UCSD-AML1 (cell line): ENCODE data around the gene ACLY.
"Not testable (repeated sequence)": the region's sequence is repeated elsewhere in the genome, so short reads cannot be mapped to it uniquely, and the experiment has no call there.

Experiments used
- DNase-seq: peaks from one replicate; lab custom pipeline; 2025; ENCODE audit not compliant: unreplicated experiment; lab: John Stamatoyannopoulos, UW

Gene ACLY

DNA sequence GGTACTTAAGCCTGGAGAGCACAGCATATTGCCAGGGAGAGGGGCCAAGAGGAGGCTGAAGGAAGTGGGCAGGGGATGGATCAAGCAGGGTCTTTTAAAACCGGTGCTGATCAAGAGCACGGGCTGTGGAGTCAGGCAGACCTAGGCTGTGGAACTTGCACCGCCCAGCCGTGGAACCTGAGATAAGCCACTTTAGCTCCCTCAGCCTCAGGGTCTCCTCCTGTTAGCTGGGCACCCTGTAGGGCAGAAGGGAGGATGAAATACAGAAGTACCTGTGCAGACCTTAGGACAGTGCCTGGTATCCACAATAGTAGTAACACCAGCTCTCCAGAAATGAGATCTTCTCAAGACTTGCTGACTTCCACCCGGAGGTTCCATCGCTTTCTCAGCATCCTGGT, 20.9 kb upstream of the ACLY start:
- no peak for DNase-seq

DNA sequence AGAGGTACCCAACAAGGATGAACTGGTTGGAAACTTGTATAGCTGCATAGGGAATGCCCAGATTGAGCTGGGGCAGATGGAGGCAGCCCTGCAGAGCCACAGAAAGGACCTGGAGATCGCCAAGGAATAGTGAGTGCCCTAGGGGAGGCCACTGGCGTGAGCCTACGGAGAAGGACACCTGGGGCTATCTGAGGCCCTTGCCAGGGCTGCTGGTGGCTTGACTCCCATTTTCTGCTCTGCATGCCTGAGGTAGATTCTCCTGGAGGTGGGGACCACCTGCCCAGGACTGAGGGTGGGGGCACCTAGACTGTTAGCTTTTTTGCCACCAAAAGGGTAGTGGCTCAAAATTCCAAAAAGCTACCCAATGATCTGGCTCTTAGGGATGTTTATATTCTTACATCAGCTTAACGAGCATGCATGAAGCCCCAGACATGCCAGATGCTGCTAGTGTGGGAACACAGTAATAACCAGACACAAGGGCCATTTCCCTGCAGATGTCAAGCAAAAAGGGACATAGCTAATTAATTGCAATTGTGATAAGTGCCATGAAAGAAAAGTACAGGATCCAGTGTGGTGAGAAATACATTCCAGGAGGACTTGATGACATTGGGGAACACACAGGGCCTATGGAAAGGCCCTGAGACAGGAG, 20.4 kb upstream of the ACLY start:
- DNase-seq = no peak

DNA sequence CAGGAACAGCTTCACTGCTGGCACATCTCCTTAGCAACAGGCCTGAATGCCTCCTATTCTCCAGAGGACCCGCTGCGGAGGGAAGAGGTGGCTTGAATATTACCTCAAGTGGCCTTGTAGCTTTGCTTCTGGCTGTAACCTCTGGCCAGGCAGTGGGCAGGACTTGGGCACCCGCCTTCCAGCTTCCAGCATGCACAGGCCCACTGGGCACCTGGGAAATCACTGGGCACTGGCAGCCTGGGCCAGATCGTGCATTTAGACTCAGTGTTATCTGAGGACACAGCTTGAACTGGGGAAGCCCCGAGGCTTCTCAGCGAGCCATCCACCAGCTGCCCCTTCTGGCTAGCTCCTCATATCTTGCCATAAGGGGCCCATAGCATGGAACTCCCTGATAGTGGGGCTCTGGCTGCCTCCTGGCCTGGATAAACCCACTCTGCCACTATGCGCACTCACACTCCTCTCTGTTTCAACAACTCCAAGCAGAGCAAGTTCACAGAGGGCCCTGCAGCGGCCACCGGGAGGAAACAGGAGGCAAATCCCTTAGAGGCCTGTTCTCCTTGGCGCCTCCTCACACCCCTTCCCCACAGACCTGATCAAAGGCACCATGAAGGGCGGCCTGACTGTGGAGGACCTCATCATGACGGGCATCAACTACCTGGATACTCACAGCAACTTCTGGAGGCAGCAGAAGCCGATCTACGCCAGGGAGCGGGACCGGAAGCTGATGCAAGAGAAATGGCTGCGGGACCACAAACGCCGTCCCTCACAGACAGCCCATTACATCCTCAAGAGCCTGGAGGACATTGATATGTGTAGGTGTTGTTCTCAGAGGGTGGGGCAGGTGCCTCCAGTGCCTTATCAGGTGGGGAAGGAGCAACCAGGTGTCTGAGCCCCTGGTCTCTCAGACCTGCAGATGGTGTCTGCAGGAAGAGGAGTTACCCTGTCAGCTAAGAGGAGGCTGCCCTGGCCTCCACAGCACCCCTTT, 19.5 kb upstream of the ACLY start:
- DNase-seq = no peak

DNA sequence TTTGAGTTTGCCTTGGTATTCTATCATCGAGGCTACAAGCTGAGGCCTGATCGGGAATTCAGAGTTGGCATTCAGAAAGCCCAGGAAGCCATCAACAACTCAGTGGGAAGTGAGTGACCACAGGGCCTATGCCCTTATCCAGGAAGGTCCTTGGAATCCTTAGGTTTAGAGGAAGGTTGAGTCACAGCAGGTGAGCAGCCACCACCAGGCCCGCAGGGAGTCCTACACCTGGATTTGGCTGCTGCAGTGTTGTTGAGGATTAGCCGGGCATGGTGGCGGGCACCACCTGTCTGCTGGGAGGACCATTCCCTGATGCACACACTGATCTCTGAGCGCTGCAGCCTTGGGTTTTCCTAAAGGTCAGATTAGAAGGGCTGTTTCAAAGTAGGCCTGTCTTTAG, 16.9 kb upstream of the ACLY start:
- no peak for DNase-seq

DNA sequence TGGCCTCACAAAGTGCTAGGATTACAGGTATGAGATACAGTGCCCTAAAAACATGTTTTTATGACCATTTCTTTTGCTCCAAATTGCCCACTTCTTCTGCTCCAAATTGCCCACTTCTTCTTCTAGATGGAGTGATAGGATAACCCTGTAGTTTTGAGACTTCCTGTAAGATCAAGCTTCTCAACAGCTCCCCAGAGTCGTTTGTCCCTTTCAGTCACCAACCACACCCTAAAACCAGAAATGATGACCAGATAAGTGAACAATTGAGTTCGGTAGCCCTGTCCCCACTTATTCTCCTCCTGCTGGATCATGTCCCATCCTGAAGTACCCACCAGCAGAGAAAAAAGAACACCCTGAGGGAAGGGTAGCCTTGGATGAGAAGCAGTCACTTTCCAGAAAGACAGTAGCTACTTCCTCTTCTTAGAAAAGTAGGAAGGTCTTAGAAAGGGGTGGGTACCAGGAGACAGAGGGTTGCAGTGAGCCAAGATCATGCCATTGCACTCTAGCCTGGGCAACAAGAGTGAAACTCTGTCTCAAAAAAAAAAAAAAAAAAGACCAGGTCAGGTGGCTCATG, 14.2 kb upstream of the ACLY start:
- no peak for DNase-seq

DNA sequence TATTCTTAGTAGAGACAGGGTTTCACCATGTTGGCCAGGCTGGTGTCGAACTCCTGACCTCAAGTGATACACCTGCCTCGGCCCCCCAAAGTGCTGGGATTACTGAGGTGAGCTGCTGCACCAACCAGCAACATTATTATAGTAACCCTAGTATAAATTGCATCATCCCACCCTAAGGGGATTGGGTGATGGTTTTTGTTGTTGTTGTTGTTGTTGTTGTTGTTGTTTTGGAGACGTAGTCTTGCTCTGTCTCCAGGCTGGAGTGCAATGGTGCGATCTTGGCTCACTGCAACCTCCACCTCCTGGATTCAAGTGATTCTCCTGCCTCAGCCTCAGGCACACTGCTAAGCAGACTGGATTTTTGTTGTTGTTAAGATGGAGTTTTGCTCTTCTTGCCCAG, 13.0 kb upstream of the ACLY start:
- not testable (repeated sequence) for DNase-seq

DNA sequence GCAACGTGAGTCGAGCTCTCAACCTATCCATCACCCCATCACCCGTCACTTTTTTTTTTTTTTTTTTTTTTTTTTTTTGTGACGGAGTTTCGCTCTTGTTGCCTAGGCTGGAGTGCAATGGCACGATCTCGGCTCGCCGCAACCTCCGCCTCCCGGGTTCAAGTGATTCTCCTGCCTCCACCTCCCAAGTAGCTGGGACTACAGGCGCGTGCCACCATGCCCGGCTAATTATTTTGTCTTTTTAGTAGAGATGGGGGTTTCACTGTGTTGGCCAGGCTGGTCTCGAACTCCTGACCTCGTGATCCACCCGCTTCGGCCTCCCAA, 12.0 kb upstream of the ACLY start:
- not testable (repeated sequence) for DNase-seq

DNA sequence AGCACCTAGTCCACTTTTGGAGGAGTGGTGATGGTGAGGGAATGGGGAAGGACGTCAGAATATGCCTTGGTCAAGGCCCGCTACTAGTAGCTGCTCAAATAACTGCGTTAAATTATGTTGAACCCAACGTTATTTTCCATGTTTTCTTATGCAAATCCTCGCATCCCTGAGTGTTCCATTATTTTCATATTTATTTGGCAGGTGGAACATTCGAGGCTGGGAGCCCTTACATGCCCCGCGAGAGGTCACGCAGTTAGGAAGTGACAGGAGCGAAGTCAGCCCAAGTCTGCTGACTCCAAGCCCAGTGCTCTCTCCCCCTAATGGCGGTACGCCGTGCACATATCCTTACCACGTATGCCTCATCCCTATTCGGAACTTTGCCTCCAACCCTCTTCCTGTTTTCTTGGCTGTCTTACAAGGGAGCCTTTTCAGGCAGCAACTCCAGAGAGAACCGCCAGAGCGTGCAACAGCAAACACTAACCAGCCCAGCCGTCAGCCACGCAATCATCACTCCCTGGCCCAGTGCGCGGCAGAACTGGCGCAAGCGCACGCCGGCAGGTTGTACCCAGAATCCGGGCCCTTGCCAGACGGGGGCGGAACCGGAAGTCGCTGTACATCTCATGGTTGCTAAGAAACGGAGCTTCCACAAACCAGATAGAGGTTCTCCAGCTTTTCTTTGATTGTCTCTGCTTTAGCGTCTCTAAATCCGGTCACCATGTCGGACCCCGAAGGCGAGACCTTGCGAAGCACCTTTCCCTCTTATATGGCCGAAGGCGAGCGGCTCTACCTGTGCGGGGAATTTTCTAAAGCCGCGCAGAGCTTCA, 11.5 kb upstream of the ACLY start, which contains the start of gene ODAD4:
TSS of gene ODAD4 (plus strand) at position 609 of the 824 bp plus-strand sequence. CDS start at position 716, 107 bp downstream.
- peak; percentile 96 for DNase-seq

DNA sequence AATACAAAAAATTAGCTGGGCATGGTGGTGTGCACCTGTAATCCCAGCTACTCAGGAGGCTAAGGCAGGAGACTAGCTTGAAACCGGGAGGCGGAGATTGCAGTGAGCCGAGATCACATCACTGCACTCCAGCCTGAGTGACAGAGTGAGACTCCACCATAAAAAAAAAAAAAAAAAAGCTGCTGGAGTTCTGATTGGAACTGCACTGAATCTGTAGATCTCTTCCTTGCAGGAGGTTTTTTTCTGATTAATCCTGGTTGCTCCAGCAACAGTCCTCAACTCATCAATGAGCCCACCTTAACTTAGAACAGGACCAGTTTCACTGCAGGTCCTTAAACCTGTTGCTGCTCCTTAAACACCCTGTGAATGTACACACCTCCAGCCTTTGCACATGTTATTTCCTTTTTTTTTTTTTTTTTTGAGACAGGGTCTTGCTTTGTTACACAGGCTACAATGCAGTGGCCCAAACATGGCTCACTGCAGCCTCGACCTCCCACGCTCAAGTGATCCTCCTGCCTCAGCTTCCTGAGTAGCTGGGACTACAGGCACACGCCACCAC, 10.0 kb upstream of the ACLY start:
- DNase-seq = no peak

DNA sequence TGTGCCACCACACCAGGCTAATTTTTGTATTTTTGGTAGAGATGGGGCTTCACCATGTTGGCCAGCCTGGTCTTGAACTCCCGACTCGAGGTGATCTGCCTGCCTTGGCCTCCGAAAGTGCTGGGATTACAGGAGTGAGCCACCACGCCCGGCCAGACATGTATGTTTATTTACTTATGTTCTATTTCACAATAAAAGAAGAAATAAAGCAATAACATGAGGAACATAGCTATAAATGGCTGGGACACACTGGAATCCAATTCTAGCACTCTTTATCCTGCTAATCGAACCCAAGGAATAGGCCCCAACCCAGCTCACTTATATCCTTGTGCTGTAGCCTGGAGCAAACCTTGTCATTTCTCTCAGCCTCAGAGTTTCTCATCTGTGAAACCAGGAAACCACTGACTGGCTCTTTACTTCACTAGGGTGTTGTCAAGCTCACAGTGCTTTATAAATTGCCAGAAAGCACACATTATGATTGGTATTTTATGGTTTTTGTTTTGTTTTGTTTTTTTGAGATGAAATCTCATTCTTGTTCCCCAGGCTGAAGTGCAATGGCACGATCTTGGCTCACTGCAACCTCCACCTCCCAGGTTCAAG, 7.3 kb upstream of the ACLY start:
- no peak for DNase-seq

DNA sequence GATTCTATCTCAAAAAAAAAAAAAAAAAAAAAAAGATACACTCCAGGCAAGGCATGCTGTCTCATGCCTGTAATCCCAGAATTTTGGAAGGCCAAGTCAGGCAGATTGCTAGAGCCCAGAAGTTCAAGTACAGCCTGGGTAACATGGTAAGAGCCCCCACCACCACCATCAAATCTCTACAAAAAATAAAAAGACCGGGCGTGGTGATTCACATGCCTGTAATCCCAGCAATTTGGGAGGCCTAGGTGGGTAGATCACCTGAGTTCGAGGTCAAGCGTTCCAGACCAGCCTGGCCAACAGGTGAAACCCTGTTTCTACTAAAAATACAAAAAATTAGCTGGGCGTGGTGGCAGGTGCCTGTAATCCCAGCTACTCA, 1.8 kb upstream of the ACLY start:
- no peak for DNase-seq

DNA sequence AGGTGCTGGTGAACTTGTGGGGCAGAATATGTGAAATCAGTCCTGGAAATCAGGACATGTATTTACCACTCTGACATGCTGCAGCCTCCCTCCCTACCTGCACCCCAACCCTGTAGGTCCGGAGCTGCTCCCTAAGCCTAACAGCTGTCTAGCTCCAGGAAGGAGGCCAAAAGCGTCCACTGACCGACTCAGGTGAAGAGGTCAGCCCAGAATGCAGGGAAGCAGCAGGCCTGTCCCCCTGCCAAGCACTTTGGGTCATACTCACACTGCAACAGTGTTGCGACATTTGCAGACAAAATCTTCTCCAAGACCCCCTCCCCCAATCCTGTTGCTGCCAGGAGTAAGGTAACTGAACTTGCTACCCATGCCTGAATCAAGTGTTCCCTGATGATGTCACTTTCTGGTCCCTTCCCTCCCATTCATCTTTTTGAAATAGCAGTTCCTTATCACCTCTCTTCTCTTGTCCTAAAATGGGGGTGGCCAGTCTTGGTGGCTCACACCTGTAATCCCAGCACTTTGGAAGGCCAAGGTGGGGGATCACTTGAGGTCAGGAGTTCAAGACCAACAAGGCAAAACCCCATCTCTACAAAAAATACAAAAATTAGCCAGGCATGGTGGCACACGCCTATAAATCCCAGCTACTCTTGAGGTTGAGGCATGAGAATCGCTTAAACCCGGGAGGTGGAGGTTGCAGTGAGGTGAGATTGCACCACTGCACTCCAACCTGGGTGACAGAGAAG, 1.3 kb upstream of the ACLY start:
- no peak for DNase-seq

DNA sequence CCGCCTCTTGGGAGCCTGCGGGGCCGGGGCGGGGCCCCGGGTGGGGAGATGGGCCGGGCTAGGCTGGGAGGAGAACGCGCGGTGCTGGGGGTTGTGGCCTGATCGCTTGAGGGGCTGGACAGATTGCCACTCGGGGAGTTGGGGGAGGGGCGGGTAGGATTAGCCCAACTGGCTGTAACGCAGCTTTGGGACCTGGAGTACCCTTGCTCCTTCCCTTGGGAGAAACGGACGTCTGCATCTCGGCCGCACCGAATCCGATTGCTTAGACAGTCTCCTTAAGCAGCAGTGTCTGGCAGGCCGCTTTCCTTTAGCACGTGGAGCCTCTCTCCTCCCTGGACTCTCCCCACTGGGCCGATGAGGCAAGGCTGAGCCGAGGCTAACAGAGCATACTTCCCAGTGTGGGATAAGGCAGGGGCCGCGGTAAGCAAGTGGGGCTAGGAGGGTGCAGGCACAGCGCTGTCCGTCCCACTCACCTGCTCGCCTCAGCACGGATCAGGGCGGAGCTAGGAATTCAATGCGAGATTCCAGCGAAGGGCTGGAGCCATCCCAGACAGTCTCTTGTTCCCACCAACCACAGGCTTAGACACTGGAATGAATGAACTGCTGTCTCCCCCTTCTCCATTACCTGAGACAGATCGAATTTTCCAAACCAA, 540 bp upstream of the ACLY start:
- DNase-seq = no peak

DNA sequence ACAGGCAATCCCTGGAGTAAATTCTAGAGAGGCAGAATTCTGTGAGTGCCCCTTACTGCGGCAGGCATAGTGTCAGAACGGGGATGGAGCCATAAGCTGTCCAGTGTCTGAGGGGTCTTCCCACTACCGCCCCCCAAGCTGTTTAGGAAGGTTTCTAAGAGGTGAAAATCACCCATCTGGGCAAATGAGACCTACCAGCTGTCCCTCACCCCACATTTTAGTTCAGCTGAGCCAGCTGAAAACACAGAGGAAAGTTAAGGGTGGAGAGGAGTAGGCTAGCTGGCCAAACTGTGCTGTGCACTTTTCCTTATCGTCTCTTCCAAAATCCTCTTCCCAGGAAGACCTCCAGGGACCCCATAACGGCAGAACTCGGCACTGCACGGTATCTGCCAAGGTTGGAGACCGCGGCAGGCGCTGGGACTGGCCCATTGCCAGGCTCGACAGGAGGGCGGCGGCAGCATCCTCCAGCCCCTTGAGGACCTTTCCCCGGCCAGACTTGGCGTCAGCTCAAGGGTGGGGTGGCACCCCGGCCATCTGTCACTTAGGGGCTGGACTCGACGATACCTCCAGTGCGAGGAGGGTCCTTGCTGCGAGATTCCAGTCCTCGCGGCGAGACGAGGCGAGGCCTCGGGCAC, 955 bp downstream of the ACLY start:
- peak; percentile 57 for DNase-seq

DNA sequence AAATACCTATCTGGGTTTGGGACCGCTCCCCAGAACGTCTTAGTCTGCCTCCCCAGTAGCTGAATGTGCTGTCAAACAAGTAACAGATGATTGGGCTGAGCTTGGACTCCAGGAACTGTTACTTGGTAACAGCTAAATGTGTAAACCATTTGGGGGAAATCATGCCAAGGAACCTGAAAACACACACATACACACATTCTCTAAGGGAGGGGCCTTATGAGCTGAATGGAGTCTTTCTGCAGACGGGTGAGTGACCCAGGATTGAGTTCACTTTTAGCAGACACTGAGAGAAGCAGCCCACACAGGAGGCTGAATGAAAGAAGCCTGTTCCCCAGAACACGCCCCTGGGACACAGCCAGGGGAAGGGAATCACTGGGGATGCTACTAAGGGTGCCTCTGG, 1.6 kb downstream of the ACLY start:
- DNase-seq = no peak

DNA sequence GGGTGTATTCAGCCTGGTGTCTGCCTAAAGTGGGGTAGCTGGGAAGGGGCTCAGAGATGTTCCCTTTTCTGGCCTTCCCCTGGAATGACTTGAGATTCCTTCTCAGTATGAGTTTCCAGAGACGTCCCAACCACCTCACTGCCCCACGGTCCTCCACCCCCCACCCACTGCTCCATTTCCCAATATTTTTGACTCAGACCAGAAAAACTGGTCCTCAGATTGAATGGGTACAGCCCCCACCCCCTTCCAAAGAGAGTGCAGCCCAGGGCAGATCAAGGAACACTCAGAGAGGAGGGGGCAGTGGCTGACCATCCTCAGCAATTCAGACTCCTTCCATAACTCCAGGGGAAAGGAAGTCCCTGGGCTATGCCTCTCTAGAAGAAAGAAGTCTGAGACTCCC, 3.2 kb downstream of the ACLY start:
- DNase-seq = no peak

DNA sequence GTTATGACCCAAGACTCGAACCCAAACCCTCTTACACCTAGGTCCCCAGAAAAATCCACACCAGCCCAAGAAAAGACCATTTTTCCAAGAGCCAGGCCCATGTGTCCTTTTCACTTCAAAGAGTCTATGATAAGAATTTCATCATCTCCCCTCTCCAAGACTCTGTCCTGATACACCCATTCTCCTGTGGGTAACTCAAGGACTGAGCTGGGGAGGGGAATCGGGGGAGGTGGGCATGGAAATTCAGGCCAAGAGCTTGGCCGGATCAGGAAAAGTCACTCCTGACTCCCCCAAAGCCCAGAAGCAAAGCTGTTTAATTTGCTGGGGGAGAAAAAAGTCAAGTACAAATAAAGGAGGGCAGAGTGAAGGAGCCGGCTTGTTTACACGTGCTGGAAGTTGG, 3.7 kb downstream of the ACLY start:
- no peak for DNase-seq

DNA sequence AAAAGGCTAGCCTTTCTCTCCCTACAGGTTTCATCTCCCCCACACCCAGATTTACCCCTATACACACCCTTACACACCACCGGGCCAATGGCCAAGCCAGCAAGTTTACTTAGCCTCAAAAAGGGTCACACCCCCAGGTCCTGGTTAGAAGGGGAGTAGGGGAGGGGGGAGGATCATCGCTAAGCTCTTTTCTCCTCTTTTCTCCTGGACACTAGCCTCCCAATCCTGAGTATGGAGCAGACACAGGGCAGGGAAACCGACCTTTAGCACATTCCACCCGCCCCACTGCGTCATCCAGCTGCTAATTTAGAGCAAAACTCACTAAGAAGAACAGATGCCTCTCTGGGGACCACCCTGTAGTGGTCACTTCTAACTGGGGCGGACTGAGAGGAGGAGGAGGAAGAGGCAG, 4.4 kb downstream of the ACLY start:
- no peak for DNase-seq

DNA sequence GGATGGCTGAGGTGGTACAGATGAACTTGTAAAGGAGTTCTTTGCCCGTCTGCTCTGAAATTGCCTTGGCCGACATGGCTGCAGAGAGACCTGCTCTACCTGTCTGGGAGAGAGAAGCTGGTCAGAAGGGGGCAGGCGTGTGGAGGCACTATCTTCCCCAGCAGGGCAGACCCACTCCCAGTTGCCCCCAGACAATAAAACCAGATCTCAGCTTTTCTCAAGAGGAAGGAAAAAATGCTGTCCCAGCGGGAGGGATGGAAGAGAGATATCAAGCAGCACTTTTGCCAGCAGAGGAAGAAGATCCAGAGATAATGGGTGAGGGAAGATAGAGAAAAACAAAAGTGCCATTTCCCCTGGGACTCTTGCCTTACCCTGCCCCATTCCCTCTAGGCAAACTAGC, 5.0 kb downstream of the ACLY start:
- no peak for DNase-seq
